ENCODE data around the gene WNT7B.

Gene WNT7B

GRCh38 chr22:46012182-46012880, 35.4 kb upstream of the WNT7B start:
- TF ChIP-seq CTCF (IDR thresholded peaks at IDR 0.05; ENCODE audit: extremely low read depth, insufficient read depth, missing control alignments): no peak
- in situ Hi-C loops (cut with MboI; ENCODE audit: low pct_unique_long_range_greater_than_20kb, low sequenced_read_pairs, unreplicated experiment): loop anchor here (10.0 kb wide), 1 partner anchor 292 kb away; no protein-coding TSS in a partner anchor
- DNase-seq (ENCODE audit: low spot score): no peak

GRCh38 chr22:46011627-46012181, 34.7 kb upstream of the WNT7B start:
- no peak for DNase-seq (ENCODE audit: low spot score)
- in situ Hi-C loops (cut with MboI; ENCODE audit: low pct_unique_long_range_greater_than_20kb, low sequenced_read_pairs, unreplicated experiment): loop anchor here (10.0 kb wide), 1 partner anchor 293 kb away; no protein-coding TSS in a partner anchor
- TF ChIP-seq CTCF (IDR thresholded peaks at IDR 0.05; ENCODE audit: extremely low read depth, insufficient read depth, missing control alignments): no peak

GRCh38 chr22:46010951-46011626, 34.1 kb upstream of the WNT7B start:
- DNase-seq (ENCODE audit: low spot score): no peak
- in situ Hi-C loops (cut with MboI; ENCODE audit: low pct_unique_long_range_greater_than_20kb, low sequenced_read_pairs, unreplicated experiment): loop anchor here (10.0 kb wide), 1 partner anchor 294 kb away; no protein-coding TSS in a partner anchor
- no peak for TF ChIP-seq CTCF (IDR thresholded peaks at IDR 0.05; ENCODE audit: extremely low read depth, insufficient read depth, missing control alignments)

GRCh38 chr22:46010207-46010867, 33.4 kb upstream of the WNT7B start:
- DNase-seq (ENCODE audit: low spot score): no peak
- in situ Hi-C loops (cut with MboI; ENCODE audit: low pct_unique_long_range_greater_than_20kb, low sequenced_read_pairs, unreplicated experiment): loop anchor here (10.0 kb wide), 1 partner anchor 294 kb away; no protein-coding TSS in a partner anchor
- TF ChIP-seq CTCF (IDR thresholded peaks at IDR 0.05; ENCODE audit: extremely low read depth, insufficient read depth, missing control alignments): no peak

- in situ Hi-C loops (cut with MboI; ENCODE audit: low pct_unique_long_range_greater_than_20kb, low sequenced_read_pairs, unreplicated experiment): loop anchor here (5.0 to 10.0 kb wide), 2 partner anchors 108 to 295 kb away; no protein-coding TSS in a partner anchor
- no peak for DNase-seq (ENCODE audit: low spot score)
- TF ChIP-seq CTCF (IDR thresholded peaks at IDR 0.05; ENCODE audit: extremely low read depth, insufficient read depth, missing control alignments): no peak
These were observed 32.8 kb upstream of the WNT7B start for GRCh38 chr22:46009730-46010129.

Data from GM13977 (cell line).